Stimulated activated CD4-positive, alpha-beta T cell treated with anti-CD3 and anti-CD28 coated beads, Interleukin-2, amount 100 ng/mL, for 24 hours (primary cell): Measurements from ENCODE around the gene AGAP3.
A peak's percentile ranks its signal among the peaks of the same experiment; 100 is the strongest.

Experiments
- DNase-seq, 2 donors: peaks; one replicate each; pipeline ENCODE4 v3.0.0-alpha.2; 2020

The AGAP3 gene

DNA sequence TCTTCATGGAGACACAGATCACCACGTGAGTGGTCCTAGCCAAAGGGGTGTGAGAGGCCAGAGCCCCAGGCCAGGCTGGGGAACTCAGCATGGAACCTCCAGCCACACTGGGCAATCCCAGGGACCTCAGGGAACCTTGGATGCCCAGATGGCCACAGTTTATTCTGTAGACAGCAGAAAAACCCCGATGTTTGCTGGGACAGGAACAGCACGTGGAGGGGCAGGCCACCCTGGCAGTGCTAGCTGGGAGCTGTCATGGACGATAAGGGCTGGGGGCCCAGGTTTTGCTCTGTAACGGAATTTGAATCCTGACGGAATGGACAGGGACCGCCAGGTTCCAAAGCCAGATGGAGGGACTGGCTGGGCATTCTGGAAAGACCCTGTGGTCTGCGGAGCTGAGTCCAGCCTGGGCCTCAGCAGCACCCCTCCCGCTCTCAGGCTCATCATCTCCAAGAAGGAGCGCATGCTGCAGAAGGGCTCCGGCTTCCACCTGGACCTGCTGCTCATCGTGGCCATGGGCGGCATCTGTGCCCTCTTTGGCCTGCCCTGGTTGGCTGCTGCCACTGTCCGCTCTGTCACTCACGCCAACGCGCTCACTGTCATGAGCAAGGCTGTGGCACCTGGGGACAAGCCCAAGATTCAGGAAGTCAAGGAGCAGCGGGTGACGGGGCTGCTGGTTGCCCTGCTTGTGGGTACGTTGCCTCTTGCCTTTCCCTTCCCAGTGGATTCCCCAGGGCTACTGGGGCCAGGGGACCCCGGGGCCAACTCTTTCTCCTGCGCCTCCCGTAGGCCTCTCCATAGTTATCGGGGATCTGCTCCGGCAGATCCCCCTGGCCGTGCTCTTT is 11.2 kb upstream of the AGAP3 start:
- DNase-seq, result no peak

DNA sequence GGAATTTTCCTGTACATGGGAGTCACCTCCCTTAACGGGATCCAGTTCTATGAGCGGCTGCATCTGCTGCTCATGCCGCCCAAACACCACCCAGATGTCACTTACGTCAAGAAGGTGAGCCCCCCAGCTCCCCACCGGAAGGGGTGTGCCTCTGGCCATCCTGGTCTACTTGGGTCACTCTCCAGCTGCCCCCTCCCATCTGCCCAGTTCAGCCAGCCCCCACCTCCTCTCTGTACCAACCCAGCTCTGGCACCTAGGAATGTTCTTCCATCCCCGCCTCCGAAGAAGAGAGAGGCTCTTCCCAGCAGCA is 10.7 kb upstream of the AGAP3 start:
- DNase-seq, result no peak

DNA sequence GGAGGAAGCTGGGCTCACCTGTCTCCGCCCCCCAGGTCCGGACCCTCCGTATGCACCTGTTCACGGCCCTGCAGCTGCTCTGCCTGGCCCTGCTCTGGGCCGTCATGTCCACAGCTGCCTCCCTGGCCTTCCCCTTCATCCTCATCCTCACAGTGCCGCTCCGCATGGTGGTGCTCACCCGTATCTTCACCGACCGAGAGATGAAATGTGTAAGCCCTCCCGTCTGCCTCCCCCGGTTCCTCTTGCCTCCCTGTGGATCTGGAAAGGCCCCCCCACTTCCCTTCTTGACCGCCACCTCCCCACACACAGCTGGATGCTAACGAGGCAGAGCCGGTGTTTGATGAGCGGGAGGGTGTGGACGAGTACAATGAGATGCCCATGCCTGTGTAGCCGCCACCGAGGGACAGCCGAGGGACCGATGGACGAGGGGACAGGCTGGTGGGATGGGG is 10.3 kb upstream of the AGAP3 start:
- DNase-seq, result no peak

- DNase-seq, result no peak
Observed at GRCh38 chr7:151076863-151077704, 9.2 kb upstream of the AGAP3 start.

GRCh38 chr7:151077705-151078232 is 8.5 kb upstream of the AGAP3 start:
- DNase-seq, result no peak

DNA sequence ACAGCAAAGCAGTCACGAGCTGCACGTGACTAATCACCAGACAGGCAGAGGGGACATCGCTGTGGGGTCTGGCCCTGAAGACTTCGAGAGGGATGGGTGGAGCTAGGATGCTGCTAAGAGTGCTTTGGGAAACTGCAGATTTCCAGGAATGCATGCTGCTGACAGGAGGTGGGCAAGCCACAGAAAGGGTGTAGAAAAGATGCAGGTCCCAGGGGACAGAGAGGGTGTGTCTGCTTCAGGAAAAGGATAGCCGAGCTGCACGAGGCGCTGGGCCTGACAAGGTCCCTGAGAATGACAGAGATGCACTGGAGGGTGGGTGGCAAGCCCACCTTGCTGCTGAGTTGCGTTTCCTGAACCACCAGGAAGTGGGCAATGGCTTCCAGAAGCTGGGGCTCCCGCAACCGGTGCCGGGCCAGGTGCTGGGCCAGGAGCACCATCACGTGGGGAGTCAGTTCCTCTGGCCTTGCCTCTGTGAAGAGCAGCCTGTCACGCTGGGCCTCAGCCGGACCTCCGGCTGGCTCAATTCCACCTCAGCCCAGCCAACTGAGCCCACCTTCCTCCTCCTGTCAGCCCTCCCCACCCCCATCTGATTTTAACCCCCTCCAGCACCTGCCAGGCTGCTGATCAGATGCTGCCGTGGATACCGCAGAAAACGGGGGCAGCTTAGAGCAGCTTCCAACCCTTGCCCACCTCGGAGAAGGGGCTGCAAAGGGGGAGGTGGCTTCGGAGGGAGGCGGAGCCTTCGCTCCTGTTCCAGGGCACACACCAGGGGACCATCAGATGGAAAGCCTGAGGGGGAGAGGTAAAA is 7.8 kb upstream of the AGAP3 start:
- DNase-seq, result no peak

DNA sequence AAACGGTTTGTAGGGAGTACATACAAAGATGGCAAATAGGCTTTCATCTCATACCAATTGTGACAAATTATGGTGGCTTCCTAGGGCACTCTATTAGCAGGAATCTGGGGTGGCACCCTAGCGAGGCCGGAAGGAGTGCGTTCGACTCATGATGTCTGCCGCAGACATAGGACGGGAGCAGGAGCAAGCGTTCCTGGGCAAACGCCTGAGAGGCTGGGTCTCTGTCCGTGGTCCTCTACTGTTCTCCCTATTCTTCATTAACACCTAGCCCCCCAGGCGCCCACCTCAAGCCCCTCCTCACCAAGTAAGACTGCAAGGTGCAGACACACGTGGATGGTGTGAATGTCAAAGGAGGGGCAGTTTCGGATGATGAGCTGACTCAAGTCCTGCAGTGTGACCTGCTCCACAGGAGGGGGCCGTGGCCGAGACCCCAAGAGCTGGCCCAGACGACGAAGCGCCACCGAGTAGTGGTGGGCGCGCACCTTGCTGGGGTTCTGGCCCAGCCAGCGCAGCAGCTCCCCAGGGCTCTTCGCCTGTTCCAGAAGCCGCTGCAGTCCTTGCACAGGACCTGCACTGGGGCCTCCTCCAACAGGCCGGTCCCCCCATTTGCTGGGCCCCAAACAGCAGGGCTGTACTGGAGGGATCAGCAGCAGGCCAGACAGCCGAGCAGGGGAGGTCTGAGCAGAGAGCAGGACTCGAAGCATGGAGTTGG is 6.9 kb upstream of the AGAP3 start:
- DNase-seq, result no peak

GRCh38 chr7:151080067-151080521 is 6.2 kb upstream of the AGAP3 start:
- peak in 1 of 2 donors; percentile 27 for DNase-seq

DNA sequence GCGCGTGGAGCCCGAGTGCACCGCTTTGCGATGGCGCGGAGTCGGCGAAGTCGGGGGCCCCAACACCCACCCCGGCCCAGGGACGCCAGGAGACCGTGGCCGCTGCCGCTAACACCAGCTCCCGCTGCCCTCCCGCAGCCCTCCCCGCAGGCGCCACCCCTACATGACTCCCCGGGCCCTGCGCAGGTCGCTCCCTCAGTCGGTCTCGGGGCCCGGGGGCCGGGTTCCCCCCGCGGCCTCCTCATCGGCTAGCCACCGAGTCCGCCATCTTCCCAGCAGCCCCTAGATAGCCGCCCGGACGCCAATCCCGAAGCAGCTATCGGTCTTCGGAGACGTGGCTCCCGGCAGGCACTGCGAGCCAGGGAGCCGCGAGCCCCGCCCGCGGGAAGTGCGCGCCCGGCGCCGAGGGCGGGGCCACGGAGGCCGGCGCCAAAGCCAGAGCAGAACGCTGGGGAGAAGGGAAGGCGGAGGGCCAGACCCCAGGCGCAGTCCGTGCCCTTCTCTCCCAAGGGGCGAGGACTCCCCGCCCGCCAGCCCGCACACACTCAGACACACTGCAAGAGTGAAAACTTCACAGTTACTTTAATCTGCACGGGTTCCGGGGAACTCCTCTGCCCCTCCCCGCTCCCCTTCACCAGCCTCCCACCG is 5.6 kb upstream of the AGAP3 start, which contains the start of gene FASTK:
Gene FASTK, minus strand, starts transcription at position 288 of the 648 bp plus-strand sequence. Its CDS starts 43 bp downstream, at position 245.
- peak; percentile 89 for DNase-seq

DNA sequence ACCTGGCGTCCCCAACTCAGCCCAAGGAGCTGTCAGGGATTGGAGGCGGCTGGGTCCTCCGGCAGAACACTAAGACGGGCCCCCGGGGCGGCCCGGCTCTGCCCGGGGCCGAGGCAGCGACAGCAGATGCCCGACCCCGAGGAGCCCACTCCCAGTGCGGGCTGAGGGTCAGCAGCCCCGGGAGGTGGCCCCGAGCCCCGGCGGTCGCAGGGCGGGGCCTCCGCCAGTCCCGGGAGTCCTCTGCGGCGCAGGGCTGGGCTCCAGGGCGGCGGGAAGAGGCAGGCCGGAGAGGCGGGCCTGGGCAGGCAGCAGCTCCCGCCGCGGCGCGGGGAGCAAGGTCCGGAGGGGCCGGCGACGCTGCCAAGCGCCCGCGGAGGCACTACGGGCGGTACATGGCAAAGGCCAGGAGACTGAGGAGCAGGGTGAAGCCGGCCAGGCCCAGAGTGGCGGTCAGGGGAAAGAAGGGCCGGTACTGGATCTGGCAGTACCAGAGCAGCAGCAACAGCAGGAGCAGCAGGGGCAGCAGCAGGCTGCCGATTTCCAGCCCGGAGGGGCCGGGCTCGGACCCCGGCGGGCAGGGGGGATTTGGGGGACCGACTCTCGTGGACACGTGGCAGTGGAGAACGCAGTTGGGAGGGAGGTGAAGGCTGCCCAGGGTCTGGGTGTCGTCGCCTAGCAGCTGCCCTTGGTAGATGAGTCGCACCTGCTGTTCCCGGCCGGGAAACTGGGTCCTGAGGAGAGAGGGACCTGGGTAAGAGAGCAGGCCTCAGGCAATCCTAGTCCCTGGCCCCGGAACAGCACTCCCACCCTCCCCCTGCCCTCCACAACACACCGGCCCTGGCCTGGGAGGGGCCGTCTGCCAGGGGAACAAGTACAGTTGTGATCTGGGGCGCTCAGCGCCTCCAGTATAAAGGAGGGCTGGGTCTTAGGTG is 4.8 kb upstream of the AGAP3 start:
- DNase-seq, result no peak

- DNase-seq, result no peak
Observed at GRCh38 chr7:151082141-151083070, 3.9 kb upstream of the AGAP3 start.

- DNase-seq, result peak; percentile 85 to 88
Observed at GRCh38 chr7:151083071-151083823, 3.0 kb upstream of the AGAP3 start, which contains the start of gene TMUB1. TSS of gene TMUB1 (minus strand) at chr7:151083493. CDS start at chr7:151082563, 930 bp downstream.

DNA sequence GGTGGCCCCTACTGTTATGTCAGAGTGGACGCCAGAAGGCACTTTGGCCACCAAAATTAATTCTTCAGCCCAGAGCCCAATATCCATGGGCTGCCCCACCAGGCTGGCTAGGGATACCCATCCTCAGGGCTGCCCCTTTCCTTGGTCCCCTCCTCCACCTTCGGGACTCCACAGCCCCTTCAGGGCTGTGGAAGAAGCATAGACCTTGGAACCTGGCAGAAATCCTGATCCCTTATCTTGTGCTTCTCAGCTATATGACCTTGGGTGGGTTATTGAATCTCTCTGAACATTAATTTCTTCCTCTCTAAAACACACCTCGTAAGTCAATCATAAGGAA is 2.5 kb upstream of the AGAP3 start:
- DNase-seq, result no peak

- DNase-seq, result no peak
Observed at GRCh38 chr7:151085329-151085690, 965 bp upstream of the AGAP3 start.

- DNase-seq, result peak; percentile 42 to 44
Observed at GRCh38 chr7:151086802-151087244, 548 bp downstream of the AGAP3 start.

- peak; percentile 35 to 55 for DNase-seq
Observed at GRCh38 chr7:151087245-151088018, 1.2 kb downstream of the AGAP3 start.
